T1000 (cell line): Measurements from ENCODE around the gene ZCCHC4.
"Not testable (repeated sequence)": the region's sequence is repeated elsewhere in the genome, so short reads cannot be mapped to it uniquely, and the experiment has no call there.

Experiments
- DNase-seq: peaks from one replicate; lab custom pipeline; 2025; ENCODE audit warnings: mixed read lengths; lab: John Stamatoyannopoulos, UW

The ZCCHC4 gene

DNA sequence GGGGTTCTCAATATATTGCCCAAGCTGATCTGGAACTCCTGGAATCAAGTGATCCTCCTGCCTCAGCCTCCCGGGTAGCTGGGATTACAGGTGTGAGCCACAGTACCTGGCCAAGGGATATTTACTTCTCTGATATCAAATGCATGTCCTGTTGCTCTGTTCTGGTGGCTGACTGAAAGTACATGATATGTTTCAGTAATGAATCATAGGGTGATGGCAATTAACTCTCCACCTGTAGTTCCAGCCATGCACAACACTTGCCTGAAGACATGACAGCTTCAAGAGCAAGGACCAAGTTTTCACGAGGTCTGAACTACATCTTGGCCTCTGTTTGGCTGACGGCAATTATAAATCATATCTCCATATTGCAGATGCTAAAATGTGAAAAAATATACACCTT is 9.1 kb downstream of the ZCCHC4 start:
- DNase-seq: no peak

DNA sequence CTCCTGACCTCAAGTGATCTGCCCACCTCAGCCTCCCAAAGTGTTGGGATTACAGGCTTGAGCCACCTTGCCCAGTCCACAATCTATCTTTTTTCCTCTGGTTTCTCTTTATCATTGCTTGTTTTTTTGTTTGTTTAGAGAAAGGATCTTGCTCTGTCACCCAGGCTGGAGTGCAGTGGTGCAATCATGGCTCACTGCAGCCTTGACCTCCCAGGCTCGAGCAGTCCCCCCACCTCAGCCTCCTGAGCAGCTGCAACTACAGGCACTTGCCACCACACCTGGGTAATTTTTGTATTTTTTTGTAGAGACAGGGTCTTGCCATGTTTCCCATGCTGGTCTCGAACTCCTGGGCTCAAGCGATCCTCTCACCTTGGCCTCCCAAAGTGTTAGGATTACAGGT is 15.9 kb downstream of the ZCCHC4 start:
- not testable (repeated sequence) for DNase-seq

DNA sequence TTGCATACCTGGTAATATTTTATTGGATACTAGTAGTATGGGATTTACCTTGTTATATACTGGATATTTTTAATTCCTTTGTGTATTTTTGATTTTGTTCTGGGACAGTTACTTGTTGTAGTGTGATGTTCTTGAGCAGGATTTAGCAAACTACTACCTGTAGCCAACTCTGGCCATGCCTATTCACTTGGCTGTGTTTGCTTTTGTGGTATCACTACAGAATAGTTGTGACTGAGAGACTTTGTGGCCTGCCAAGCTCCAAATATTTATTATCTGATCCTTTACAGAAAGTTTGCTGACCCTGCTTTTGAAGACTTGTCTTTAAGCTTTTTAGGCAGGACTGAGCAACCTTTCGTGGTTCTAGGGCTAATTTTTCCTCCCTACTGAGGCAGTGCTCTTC is 17.8 kb downstream of the ZCCHC4 start:
- DNase-seq: no peak

DNA sequence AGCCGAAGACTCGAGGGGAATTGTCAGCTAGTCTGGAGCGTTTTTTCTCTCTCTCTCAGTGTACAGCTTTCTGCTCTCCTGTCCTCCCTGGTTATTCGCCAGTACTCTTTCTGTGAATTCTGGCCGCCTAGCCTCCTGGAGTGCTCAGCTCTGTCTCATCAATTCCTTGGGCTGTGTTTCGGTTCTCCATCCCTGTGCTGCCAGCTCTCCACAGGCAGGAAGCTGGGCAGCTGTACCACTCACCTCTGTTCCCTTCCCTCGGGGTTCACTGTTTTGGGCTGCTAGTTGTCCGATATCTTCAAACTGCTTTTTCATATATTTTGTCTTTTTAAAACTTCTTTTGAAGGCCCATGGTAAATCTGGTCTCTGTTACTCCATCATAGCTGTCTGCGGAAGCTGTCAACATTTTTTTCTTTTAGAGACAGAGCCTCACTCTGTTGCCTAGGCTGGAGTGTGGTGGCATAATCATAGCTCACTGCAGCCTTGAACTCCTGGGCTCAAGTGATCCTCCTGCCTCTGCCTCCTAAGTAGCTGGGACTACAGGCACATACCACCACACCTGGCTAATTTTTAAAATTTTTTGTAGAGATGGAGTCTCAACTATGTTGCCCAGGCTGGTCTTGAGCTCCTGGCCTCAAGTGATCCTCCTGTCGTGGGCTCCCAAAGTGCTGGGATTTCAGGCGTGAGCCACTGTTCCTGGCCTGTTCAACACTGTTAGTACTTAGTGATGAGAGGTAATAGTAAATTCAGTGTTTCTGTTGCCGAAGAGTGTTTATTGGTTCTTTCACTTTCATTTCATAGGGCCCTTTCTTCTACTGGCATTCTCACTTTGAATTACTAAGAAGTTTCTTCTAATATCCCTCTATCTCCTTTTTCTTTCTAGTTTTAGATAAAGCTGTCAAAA is 18.6 kb downstream of the ZCCHC4 start:
- no peak for DNase-seq

DNA sequence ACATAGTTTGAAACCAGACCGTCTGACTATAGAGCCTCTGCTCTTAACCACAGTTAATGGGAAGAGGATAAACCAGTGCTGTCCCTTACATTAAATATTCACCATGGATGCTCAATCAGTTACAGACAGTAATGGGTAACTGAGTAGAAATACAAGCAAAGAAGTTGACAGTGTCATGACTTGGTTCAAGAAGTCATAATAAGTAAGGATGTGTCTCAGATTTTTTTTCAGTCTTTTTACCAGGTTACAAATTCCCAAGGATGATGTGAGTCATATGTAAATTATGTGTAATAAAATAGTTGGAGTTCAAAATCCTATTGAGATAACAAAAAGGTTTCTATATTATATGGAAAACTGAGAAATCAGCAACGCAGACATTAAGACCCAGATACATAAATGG is 31.1 kb downstream of the ZCCHC4 start:
- DNase-seq: no peak

DNA sequence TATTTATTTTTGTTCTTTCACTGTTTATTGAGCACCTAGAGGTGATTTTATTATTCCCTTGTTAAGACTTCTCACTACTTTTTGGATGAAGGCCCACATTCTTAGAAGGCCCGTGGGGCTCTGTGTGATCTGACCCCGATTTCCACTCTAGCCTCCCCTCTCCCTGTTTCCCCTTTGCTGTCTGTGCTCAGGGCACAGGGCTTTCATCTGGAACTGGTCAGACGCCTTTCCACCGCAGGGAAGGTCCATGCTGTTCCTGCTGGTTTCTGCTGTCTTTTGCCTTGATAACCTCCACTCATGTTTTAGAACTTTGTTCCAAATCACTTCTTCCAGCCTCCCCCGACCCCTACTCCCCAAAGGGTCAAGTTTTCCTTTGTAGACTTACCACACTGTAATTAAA is 33.2 kb downstream of the ZCCHC4 start:
- DNase-seq: no peak

DNA sequence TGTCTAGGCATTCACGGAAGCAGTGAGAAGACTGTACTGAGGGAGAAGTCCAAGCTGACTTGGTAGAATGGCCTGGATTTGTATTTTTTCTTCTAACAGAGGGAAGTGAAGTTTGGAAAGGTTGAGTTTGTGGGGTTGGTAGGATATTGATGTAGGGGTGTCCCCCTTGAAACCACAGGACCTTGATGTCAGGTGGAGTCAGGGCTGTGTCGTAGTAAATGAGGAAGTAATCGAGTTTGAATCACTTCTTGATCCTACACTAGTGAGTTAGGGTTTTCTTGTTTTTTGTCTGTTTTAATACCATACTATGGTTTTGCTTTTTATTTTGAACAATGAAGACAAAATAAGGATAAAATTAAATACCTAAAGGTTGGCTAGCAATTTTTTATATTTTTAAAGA is 34.3 kb downstream of the ZCCHC4 start:
- DNase-seq: no peak

DNA sequence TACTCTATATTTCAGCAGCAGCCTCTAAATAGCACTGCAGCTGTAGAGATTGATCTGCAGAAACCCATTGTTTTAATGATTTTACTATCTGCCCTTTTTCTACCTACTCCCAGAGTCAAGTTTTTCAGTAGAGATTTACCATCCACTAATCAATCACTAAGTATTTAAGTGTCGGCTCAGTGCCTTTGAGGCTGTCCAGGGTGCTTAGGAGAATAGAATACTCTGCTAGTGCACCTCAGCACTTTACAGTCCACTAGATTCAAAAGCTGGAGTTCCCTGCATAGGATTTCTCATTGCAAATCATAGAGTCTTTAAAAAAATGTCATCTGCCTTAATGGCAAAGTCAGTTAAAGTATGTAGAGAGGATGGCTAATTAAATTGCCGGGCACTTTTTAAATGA is 34.9 kb downstream of the ZCCHC4 start:
- DNase-seq: no peak

DNA sequence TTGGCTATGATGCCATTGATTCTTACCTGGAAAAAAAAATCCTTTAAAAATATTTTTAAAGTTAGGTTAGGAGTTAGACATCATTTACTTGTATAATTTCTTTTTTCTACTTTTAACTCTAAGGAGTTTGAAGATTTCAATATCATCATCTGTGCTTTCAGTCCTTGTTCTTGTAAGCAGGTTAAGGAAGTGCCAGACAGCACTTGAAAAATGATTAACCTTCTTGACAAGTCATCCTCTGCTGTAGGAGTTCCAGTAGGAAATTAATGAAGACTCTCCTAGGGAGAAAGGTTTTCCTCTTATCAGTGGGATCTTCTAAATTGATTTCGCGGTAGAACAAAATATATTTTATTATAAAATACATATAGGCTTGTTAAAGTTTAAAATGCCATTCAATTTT is 35.4 kb downstream of the ZCCHC4 start:
- DNase-seq: no peak

DNA sequence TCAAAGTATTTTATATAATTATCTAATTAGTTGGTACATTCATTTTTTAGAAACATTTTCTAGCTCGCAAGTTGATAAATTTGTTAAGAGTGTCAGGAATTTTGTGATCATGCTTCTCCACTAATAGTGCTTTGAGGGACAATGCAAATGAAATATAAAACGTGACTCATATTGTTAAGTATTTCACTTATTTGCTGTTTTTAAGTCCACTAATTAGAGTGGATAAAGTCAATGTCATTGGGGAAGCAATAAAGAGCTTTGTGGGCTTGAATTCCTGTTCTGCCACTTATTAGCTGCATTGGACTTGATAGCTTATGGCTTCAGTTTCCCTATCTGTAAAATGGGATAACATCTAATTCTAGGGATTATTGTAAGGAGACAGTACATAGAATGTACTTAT is 38.0 kb downstream of the ZCCHC4 start:
- no peak for DNase-seq

DNA sequence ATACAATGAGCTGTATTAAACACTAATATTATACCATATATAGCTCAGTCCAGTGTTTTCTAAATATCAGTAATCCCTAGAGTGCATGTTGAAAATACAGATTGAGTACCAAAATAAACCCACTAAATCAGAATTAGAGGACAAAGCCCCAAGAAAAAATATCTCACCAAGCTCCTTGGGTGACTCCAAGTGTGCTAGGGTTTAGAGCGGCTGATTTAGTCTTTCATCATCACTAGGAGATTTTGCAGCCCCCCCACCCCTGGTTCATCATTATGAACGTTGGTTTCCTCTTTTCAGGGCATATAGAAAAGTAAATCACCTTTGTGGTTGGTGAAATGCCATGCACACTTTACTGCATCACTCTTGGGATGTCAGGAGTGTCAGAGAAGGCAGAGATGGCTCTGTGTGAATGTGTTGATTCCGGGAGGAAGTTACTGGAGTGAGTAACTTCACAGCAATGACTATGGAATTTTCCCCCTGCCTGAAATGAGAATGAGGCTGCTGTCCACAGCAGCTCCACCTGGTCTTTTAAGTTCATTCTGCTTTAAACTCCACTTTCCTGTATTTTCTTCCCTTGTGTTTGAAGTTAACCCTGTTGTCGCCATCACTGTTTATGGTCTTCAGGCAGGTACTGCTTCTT is 39.3 kb downstream of the ZCCHC4 start:
- DNase-seq: no peak

DNA sequence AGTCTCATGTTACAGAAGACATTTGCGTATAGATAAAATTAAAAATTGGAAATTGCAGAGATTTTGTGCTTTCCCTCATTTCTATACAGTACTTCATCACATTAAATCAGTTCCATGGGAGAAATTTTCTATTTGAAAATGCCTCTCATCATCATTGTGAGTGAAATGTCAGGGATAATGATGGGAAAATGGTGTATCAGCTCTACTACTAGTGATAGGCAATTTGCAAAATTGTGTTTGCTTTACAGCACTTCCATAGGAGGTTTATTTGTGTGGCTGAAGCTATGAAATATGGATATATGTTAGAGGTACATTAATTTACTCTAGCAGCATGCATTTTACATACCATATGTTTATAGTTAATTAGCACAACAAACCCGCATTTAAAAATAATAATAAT is 43.5 kb downstream of the ZCCHC4 start:
- DNase-seq: no peak

DNA sequence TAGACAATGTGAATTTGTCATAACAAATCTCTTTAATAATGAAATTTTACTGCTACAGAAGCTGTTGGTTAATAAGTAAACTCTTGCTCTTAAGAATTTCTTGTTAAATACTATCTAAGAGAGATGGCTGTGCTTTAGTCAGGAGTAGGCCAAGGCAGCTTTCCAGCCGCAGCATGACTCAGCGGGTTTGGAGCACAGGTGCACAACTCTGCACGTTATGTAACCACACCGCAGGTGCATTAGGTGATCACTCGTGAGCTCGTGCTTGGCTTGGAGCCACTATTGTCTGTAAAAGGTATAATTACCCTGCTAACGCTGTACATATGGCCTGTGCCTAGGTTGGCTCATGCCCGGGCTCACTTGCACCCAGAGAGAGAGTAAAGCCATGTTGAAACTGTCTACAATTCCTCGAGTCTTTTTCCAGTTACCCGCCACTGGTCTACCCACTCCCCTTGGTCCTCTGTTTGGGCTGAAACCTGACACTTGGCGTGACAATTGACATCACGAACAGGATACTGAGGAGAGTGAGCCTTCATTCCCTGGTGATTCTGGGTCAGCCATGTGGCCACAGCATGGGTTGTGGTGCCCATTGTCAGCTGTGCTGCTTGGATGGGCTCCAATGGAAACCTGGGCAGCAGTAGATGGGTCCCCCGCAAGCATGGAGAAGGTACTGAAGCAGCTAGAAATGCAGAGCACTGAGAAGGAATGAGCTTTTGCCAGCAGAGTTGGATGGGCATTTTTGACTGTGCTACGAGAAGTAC is 46.1 kb downstream of the ZCCHC4 start:
- DNase-seq: no peak

DNA sequence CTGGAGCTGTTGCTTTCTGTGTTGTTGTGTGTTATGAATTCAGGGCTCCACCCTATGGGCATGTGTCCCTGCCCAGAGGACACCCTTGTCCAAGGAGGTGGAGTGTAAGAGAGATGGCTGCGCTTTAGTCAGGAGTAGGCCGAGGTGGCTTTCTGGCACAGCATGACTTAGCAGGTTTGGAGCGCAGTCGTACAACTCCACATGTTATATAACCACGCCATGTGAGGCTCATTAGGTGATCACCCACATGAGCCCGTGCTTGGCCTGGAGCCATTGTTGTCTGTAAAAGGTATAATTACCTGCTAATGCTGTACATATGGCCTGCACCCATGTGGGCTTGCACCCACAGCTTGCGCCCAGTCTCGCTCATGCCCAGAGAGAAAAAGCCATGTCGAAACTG is 48.7 kb downstream of the ZCCHC4 start:
- DNase-seq: no peak

DNA sequence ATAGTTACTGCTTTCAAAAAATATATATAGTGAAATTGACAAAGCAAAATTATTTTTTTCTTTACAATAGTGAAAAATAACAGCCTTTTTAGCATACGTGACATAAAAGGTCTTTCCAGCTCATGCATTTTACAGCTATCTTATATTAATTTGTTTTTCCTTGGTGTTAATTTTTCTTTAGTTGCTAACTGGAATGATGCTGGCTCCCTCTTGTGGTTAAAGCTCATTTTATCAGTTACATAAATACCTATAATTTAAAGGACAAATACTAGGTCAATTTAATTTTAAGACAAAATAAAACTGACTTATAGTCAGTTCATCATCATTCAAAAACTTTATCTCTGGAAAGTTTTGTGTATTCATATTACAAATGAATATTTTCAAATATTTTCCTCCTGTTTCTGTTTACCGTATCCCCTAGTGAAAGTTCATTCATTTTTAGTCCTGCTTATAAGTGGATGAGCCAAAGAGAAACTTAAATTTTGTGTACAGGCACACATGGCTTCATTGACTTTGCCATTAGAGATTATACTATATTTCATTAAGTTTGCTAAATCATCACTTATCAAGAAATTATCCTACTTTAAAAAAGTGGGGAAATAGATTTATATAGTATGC is 54.5 kb downstream of the ZCCHC4 start:
- no peak for DNase-seq

DNA sequence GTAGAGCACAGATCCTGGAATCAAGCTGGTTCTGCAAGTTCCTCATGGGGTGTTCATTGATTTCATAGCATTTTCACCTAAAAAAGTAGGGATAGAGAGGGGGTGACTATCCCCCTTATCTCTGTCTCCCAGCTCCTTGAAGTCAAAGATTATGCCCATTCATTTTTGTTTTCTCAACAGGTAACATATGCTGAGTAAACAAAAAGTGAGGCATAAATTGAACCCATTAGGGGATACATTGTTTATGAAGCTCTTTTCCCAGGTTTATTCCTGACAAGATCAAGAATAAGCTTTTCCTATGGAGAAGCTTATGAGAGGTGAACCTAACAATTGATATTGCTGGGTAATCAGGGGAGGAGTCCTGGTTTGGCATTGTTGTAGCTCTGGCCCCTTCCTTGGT is 55.3 kb downstream of the ZCCHC4 start:
- no peak for DNase-seq

DNA sequence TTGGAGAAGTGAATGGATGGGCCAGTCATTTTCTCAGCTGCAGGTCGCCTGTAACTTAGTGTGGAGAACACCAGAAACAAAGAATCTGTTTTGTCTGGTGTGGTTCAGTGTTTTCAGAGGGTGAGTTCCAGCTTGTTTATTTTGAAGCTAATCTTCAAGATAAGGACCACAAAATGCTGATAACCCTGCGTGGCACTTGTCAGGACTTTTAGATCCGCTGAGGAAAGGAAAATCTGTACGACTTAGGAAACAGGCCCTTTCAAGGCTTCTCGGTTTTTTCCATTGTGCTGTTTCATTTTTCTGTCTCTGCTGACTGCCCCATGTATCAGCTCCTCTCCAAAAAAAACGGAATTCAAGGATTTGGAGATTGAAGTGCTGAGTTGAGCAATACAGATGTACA is 55.7 kb downstream of the ZCCHC4 start:
- DNase-seq: no peak

DNA sequence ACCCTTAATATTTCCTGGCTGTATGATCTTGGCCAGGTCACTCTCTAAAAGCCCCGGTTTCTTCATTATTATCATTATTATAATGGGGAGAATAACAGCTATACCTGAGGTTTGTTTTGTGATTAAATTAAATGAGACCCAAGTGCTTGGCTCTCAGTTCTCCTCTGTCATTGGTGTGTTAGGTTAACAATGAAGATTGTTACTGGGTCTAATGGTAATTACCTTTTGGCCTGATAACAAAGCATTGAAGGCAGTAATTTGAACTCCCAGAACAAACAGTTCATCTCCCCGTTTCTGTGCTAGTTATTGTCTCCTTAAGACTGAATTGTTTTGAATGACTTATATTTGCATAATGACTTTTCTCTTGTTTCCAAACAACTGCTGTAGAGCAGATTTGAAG is 57.7 kb downstream of the ZCCHC4 start:
- no peak for DNase-seq

DNA sequence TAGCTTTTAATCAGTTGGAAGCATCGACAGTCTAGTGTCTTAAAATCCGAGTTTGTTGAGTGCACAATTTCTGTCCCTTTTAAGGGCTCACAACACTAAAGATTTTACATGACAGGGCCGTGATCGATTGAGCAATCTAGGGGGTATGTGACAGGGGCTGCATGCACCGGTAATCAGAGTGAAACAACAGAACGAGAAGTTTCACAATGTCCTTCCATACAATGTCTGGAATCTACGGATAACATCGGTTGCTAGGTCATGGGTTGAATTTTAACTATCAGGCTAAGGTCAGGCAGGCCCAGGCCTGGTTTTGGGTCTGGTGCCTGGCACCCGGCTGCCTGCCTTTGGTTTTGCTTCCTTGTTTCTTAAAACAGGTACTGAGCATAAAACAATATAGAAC is 60.0 kb downstream of the ZCCHC4 start:
- not testable (repeated sequence) for DNase-seq

DNA sequence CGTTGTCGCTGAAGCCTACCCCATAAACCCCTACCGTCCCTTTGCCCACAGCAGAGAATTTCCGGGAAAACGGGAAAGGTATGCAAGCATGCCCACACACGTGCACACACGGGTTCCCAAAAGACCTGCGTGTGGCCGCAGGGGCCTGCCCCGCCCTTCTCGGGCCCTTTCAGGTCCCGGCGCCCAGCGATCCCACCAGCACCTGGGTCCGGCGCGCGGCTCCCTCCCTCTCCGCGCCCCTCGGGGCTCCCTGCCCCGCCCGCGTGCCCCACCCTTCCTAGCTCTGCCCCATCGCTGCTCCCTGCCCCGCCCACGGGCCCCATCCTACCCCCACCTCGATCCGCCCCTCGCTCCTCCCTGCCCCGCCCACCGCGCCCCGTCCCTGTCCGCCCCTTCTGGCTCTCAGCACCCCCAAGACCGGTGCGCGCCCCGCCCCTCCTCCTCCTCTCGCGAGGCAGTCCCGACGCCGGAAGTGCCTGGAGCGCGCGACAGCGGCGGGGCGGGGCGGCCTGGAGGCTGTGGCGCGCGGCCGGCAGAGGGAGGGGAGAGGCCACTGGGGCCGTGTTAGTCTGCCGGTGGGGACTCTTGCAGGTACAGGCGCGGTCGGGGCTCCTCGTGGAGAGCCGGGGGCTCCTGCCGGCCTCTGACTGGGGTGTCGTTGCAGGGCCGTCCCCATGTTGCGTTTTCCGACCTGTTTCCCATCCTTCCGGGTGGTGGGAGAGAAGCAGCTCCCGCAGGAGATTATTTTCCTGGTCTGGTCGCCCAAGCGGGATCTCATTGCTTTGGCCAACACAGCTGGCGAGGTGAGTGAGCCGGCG is 64.4 kb downstream of the ZCCHC4 start, which contains the start of gene ANAPC4:
TSS of gene ANAPC4 (plus strand) at position 510 of the 818 bp plus-strand sequence. CDS start at position 675, 165 bp downstream.
- DNase-seq: peak; percentile 99
